ENCODE measurements around the gene VPS25. TPM values are rescaled to one million over a fixed set of nuclear protein-coding genes. Genes with fewer than 3 reads are reported as not detected.

The VPS25 gene
- polyA plus RNA-seq, 1 donor, result 78.2 TPM

Other genes with a start within 250 kb of the VPS25 start
- 14.1 TPM for gene NAGLU, start 237.2 kb upstream of the VPS25 start, polyA plus RNA-seq (ENCODE audit: insufficient read length)
- 4.7 TPM for gene HSD17B1, start 220.5 kb upstream of the VPS25 start, polyA plus RNA-seq (ENCODE audit: insufficient read length)
- gene COASY, start 211.3 kb upstream of the VPS25 start, polyA plus RNA-seq (ENCODE audit: insufficient read length), result 55.4 TPM
- 35.7 TPM for gene MLX, start 206.3 kb upstream of the VPS25 start, polyA plus RNA-seq (ENCODE audit: insufficient read length)
- gene PSMC3IP, start 195.7 kb upstream of the VPS25 start, polyA plus RNA-seq (ENCODE audit: insufficient read length), result 25.0 TPM
- 60.6 TPM for gene RETREG3, start 164.1 kb upstream of the VPS25 start, polyA plus RNA-seq (ENCODE audit: insufficient read length)
- 57.4 TPM for gene TUBG1, start 163.8 kb upstream of the VPS25 start, polyA plus RNA-seq (ENCODE audit: insufficient read length)
- 37.2 TPM for gene TUBG2, start 114.2 kb upstream of the VPS25 start, polyA plus RNA-seq (ENCODE audit: insufficient read length)
- 16.2 TPM for gene PLEKHH3, start 96.5 kb upstream of the VPS25 start, polyA plus RNA-seq (ENCODE audit: insufficient read length)
- gene CCR10, start 91.6 kb upstream of the VPS25 start, polyA plus RNA-seq (ENCODE audit: insufficient read length), result 1.3 TPM
- gene CNTNAP1, start 90.9 kb upstream of the VPS25 start, polyA plus RNA-seq (ENCODE audit: insufficient read length), result 8.8 TPM
- gene EZH1, start 28.4 kb upstream of the VPS25 start, polyA plus RNA-seq (ENCODE audit: insufficient read length), result 58.7 TPM
- 70.0 TPM for gene RAMP2, start 12.2 kb upstream of the VPS25 start, polyA plus RNA-seq (ENCODE audit: insufficient read length)
- gene WNK4, start 7.2 kb downstream of the VPS25 start, polyA plus RNA-seq (ENCODE audit: insufficient read length), result 10.1 TPM
- gene COA3, start 25.3 kb downstream of the VPS25 start, polyA plus RNA-seq (ENCODE audit: insufficient read length), result 144 TPM
- gene CNTD1, start 25.4 kb downstream of the VPS25 start, polyA plus RNA-seq (ENCODE audit: insufficient read length), result 3.4 TPM
- gene BECN1, start 50.8 kb downstream of the VPS25 start, polyA plus RNA-seq (ENCODE audit: insufficient read length), result 85.0 TPM
- 108 TPM for gene PSME3, start 59.9 kb downstream of the VPS25 start, polyA plus RNA-seq (ENCODE audit: insufficient read length)
- gene AOC2, start 71.1 kb downstream of the VPS25 start, polyA plus RNA-seq (ENCODE audit: insufficient read length), result 1.5 TPM
- gene AOC3, start 77.8 kb downstream of the VPS25 start, polyA plus RNA-seq (ENCODE audit: insufficient read length), result 4.9 TPM
- 5.6 TPM for gene G6PC1, start 127.3 kb downstream of the VPS25 start, polyA plus RNA-seq (ENCODE audit: insufficient read length)
- gene AARSD1, start 191.0 kb downstream of the VPS25 start, polyA plus RNA-seq (ENCODE audit: insufficient read length), result 76.3 TPM
- 2.4 TPM for gene PTGES3L, start 206.6 kb downstream of the VPS25 start, polyA plus RNA-seq (ENCODE audit: insufficient read length)
- 17.6 TPM for gene RUNDC1, start 207.1 kb downstream of the VPS25 start, polyA plus RNA-seq (ENCODE audit: insufficient read length)
- 1,206 TPM for gene RPL27, start 225.0 kb downstream of the VPS25 start, polyA plus RNA-seq (ENCODE audit: insufficient read length)
- gene IFI35, start 233.3 kb downstream of the VPS25 start, polyA plus RNA-seq (ENCODE audit: insufficient read length), result 8.8 TPM
- 113 TPM for gene VAT1, start 248.9 kb downstream of the VPS25 start, polyA plus RNA-seq (ENCODE audit: insufficient read length)